ENCODE results near the gene CDON.

The CDON gene

DNA sequence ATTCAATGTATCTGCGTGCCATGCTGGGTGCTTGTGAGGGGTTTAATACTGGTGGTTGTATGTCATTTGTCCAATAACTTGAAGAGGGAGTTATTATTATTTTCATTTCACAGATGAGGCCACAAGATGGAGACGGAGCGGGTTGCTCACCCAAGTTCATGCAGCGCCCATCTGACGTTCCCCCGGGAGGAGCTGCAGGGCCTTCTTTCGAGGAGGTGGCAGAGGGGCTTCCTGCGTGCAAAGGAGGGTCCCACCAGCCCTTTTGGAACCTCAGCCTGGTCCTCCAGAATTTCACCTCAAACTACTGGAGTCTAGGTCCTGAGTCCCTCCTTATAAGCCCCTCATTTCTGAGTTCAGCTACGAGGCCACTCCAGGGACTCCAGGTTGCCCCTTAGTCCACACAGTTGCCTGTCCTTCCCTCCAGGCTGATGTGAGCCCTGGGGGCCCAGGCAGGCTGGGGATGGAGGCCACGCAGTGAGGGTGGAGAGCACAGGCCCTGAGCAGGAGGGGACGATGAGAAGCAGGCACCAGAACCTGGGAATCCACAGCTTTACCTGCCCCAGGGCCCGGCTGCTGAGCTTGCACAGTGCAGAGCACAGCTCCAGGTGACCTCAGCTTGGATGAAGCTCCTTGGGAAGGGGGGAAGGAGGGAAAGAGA, 119.8 kb downstream of the CDON start:
- Mint-ChIP-seq H3K36me3 (no peaks in the 10 kb centered on the region), H3K9me3 (no peaks in the 10 kb centered on the region), H3K27ac (no peak overlapping the region), H3K27me3 (no peaks in the 10 kb centered on the region), H3K4me1 (peaks cover 17% of the 10 kb centered on the region), H3K4me3 (no peak overlapping the region)

DNA sequence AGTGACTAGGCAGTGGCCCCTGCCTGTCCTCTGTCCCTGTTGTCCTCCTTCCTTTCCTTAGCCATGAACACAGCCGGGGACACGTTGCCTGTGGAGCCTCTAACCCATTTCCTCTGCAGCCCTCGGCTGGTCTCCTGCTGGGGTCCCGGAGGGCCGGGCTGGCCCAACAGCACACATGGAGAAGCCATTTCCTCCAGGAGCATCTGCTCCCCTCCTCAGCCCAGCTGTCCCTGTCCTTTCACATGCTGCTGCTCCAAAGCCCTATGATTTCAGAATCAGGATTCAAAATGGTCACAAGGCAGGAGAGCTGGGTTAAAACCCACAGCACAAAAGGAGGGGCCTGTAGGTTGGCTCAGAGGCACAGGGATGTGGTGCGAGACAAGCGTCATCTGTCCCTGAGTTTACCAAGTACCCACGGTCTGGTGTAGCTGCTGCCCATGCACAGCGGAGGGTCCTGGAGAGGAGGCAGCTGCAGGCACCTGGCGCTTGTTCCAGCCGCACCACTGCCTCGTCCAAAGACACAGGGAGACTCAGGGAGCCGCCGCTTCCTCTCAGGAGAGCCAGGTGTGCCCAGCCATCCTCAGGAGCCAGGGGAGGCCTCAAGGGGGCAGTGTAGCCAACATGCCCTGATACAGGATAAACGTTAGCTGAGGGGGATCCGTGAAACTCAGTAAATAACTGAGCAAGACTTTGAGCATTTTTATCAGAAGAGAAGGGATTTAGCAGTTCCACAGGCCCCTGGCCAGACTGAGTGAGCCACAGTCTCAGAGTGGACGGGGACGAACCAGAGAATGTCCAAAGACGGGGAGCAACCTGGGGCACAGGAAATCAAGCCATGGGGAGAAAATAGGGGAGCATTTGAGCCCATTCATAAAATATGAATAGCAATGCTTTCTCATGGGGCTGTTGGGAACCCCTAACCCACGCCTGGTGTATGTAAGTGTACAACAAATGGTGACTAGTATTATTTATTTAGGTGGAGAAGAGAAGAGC, 120.8 kb downstream of the CDON start:
- no peak overlapping the region for H3K27ac Mint-ChIP-seq
- no peaks in the 10 kb centered on the region for H3K9me3 Mint-ChIP-seq
- H3K27me3 Mint-ChIP-seq, result no peaks in the 10 kb centered on the region
- peaks cover 17% of the 10 kb centered on the region for H3K4me1 Mint-ChIP-seq
- H3K36me3 Mint-ChIP-seq, result no peaks in the 10 kb centered on the region
- H3K4me3 Mint-ChIP-seq, result peak overlapping the region; percentile 61

DNA sequence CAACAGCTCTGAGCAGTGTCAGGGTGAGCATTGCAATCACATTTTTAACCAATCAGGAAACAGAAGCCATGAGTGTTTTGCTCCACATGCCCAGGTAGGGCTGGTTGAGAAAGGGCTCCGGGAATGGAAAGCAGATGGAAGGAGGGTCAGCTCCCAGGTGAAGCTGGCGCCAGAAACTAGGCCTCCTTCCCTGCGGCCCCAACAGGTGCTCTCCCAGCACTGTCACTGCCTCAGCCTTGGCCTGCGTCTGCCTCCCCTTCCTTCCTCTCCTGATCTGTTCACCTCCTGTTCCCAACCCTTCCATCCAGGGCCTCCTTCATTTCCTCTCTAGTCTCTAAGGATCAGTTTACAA, 121.4 kb downstream of the CDON start:
- H3K4me1 Mint-ChIP-seq, result peaks cover 17% of the 10 kb centered on the region
- no peaks in the 10 kb centered on the region for H3K36me3 Mint-ChIP-seq
- no peak overlapping the region for H3K27ac Mint-ChIP-seq
- no peaks in the 10 kb centered on the region for H3K27me3 Mint-ChIP-seq
- no peak overlapping the region for H3K4me3 Mint-ChIP-seq
- no peaks in the 10 kb centered on the region for H3K9me3 Mint-ChIP-seq

DNA sequence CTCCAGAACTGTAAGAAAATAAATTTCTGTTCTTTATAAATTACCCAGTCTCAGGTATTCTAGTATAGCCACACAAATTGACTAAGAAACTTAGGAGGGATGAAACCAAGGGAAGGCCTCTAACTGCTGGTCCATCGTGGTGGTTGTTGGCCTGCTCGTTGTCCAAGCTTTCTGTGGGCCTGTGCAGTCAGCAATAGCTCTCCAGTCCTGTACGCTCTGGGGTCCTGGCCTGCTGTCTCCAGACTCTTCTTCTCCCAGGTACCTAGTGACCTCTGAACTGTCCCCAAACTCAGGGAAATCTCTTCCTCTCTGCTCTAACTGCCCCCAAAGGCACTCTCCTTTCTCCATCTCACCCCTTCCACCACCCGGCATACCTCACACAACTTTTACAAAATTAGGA, 122.5 kb downstream of the CDON start:
- Mint-ChIP-seq H3K4me1 (peaks cover 17% of the 10 kb centered on the region), H3K27me3 (no peaks in the 10 kb centered on the region), H3K36me3 (no peaks in the 10 kb centered on the region), H3K27ac (no peak overlapping the region), H3K9me3 (no peaks in the 10 kb centered on the region), H3K4me3 (no peak overlapping the region)

DNA sequence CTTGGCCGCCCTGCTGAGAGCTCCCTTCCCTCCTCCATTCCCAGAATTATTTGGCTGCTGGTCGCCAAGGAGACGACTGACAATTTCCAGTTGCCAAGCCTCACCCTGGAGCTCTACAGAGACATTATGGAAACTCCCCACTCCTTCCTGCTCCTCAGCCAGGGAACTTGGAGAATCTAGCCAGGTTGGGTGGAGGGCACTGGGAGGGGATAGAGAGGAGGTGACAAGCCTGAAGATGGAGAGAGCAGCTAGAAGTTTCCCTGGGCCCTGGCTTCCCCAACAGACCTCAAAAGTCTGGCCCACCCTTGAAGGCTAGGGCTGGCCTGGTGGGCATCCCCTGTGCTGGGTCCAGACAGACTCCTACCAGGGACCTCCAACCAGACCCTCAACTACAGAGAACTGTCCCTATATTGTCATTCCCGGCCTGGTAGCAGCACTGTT, 123.6 kb downstream of the CDON start:
- no peaks in the 10 kb centered on the region for H3K27me3 Mint-ChIP-seq
- H3K4me1 Mint-ChIP-seq, result peaks cover 17% of the 10 kb centered on the region
- no peak overlapping the region for H3K4me3 Mint-ChIP-seq
- H3K36me3 Mint-ChIP-seq, result no peaks in the 10 kb centered on the region
- no peaks in the 10 kb centered on the region for H3K9me3 Mint-ChIP-seq
- H3K27ac Mint-ChIP-seq, result no peak overlapping the region

DNA sequence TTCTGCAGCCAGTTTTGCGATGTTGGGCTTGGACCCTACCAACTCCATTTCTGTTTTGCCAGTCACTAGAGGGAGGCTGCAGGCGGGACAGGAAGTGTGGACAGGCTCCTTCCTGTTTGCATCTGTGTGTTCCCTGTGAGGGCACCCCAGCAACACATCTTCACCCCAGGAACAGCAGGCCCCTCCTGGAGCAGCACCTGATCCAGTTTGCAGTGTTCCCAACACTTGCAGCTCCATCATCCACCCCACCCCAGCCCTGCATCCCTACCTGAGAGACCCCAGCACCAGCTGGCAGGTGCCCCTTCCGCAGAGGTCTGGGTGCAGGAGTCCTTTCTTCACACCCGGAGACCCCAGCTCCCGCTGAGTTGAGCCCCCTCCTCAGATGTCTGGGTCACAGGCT, 124.2 kb downstream of the CDON start:
- H3K4me1 Mint-ChIP-seq, result peaks cover 17% of the 10 kb centered on the region
- no peaks in the 10 kb centered on the region for H3K27me3 Mint-ChIP-seq
- H3K27ac Mint-ChIP-seq, result no peak overlapping the region
- no peak overlapping the region for H3K4me3 Mint-ChIP-seq
- H3K9me3 Mint-ChIP-seq, result no peaks in the 10 kb centered on the region
- no peaks in the 10 kb centered on the region for H3K36me3 Mint-ChIP-seq

DNA sequence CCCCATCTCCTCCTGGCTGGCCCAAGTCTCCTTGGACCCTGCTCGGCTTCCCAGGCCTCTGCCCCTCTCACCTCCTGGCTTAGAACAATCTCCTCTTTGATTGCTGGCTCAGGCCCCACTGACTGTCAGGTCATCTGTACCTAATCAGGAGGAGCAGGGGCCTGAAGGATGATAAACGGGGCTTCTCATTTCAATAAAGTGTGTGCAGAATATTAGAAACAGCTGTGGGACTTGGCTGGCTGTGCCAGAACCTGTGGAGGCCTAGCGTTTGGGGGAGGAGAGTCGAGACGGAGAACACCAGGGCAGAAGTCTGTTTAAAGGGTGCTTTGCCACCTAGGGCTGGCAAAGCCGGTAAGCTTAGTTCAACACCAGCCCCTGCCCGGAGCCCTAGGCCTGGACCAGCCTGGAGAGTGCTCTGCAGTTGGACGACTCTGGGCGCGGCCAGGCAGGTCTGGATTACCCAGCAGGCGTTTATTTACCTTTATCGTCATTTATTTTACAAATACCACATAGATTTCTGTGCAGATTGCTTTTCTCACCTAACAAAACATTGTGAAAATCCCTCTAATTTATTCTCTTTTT, 127.0 kb downstream of the CDON start:
- H3K27me3 Mint-ChIP-seq, result no peaks in the 10 kb centered on the region
- H3K27ac Mint-ChIP-seq, result no peak overlapping the region
- H3K4me1 Mint-ChIP-seq, result peaks cover 9% of the 10 kb centered on the region
- H3K4me3 Mint-ChIP-seq, result no peak overlapping the region
- H3K36me3 Mint-ChIP-seq, result no peaks in the 10 kb centered on the region
- no peaks in the 10 kb centered on the region for H3K9me3 Mint-ChIP-seq

DNA sequence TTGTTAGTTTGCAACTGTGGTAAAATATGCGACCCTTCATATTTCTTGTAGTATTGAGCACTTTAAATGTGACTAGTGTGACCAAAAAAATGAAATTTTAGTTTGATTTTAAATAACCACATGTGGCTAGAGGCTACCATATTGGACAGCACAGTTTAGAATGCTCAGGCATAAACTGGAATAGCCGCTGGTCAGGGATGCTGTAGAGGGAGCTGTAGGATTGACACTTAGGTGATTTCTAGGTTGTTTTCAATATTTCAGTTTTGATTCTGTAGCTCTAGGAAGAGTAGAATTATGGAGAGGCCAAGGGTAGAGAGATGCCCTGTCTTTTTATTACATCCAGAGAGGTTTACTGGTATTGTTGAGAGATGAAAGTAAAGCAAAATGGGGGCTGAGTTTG, 127.6 kb downstream of the CDON start:
- Mint-ChIP-seq H3K4me3 (no peak overlapping the region), H3K27ac (no peak overlapping the region), H3K27me3 (no peaks in the 10 kb centered on the region), H3K4me1 (peaks cover 9% of the 10 kb centered on the region), H3K36me3 (no peaks in the 10 kb centered on the region), H3K9me3 (no peaks in the 10 kb centered on the region)

DNA sequence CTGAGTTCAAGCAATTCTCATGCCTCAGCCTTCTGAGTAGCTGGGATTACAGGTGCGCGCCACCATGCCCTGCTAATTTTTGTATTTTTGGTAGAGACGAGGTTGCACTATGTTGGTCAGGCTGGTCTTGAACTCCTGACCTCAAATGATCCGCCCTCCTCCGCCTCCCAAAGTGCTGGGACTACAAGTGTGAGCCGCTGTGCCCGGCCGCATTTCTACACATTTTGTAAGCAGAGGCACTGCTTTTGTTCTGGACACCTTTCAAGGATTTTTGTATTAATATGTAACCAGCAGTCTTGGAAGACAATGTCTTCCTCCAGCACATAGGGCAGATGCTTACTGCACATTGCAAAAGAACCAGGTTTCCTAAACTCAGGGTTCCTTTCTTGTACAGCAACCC, 128.2 kb downstream of the CDON start:
- Mint-ChIP-seq H3K9me3 (no peaks in the 10 kb centered on the region), H3K36me3 (no peaks in the 10 kb centered on the region), H3K4me3 (no peak overlapping the region), H3K27ac (no peak overlapping the region), H3K4me1 (peaks cover 9% of the 10 kb centered on the region), H3K27me3 (no peaks in the 10 kb centered on the region)

DNA sequence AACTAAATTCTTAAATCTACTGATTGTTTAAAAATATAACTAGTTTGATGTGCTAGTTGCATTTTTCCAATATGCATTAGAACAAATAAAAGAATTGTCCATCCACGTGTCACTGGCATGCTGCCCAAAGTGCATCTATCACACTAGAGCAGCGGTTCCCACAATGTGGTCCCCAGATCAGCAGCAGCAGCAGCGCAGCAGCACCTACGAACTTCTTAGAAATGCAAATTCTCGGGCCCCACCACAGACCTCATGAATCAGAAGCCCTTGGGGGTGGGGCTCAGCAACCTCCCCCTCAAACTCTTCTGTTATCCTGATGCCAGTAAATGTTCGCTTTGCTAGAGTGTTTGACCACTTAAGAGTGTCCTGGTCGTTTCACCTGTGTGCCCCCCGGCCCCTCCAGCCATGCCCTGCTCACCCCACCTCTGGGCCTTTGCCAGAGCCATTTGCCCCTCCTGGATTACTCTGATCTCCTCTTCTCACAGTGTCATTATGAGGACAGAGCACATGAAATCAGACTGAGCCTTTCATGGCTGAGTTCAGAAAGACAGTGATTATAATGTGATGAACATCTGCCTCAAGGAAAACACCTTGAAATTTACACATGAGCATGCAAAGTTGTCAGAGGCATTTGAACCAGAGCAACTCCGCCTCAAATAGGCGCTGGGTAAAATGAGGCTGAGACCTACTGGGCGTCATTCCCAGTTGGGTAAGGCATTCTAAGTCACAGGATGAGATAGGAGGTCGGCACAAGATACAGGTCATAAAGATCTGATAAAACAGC, 129.4 kb downstream of the CDON start:
- Mint-ChIP-seq H3K27ac (no peak overlapping the region), H3K4me1 (peaks cover 2% of the 10 kb centered on the region), H3K27me3 (peaks cover 3% of the 10 kb centered on the region), H3K36me3 (no peaks in the 10 kb centered on the region), H3K4me3 (no peak overlapping the region), H3K9me3 (no peaks in the 10 kb centered on the region)

DNA sequence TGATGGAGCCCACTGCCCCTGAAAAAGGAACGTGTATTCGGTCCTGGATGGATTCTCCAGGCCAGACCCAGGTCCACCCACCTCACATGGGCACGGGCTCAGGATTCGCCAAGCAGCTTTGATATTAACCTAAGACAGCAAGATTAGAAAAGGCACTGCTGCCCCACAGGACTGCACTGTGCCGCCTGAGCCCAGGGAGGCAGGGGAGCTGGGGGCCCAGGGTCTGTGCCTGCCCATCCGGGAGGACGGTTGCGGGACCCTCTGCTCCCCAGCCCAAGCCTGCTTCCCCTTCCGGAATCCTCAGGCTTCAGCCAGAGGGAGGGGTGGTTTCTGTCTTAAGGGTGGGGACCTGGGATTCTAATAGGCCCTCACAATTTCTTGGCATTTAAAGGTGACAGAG, 130.4 kb downstream of the CDON start:
- no peaks in the 10 kb centered on the region for H3K4me1 Mint-ChIP-seq
- H3K9me3 Mint-ChIP-seq, result no peaks in the 10 kb centered on the region
- H3K27ac Mint-ChIP-seq, result no peak overlapping the region
- H3K36me3 Mint-ChIP-seq, result no peaks in the 10 kb centered on the region
- H3K4me3 Mint-ChIP-seq, result no peak overlapping the region
- H3K27me3 Mint-ChIP-seq, result peaks cover 3% of the 10 kb centered on the region

DNA sequence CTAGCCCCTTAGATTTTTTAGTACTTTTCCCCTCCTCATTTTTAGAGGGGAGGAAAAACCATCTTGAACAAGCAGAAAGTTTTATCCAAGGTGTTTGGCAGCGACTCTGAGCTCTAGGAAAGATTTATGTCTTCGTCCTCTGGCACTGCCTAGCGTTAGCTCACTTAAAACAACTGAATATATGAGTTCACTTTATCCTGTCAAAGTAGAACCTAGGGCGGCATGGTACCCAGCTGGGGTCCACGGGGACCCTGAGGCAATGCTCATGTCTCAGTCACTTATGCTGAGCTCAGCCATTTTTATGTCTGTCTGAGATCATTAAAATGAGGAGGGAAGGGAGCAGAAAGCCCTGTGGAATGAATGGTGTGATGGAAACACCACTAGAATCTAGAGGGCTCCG, 131.0 kb downstream of the CDON start:
- Mint-ChIP-seq H3K4me3 (no peak overlapping the region), H3K9me3 (no peaks in the 10 kb centered on the region), H3K27ac (no peak overlapping the region), H3K36me3 (no peaks in the 10 kb centered on the region), H3K4me1 (no peaks in the 10 kb centered on the region), H3K27me3 (peaks cover 5% of the 10 kb centered on the region)

DNA sequence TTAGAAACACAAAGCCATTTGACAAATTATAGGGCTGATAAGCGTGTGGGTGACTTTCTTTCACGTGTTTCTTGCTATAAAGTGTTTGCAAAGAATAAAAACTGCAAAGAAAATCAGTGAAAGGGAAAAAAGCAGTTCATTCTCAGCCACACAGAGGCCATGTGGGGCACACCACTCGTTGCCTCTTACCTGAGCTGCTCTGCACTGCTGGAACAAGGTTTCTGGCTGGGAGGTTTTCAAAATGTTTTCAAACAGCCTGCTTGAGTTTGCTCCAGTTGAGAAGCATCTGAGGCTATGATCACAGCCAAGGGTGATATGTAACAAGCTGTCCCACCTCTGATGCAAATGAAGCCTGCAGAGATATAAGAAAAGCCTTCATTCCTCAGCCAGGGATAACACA, 131.6 kb downstream of the CDON start:
- Mint-ChIP-seq H3K4me1 (no peaks in the 10 kb centered on the region), H3K9me3 (no peaks in the 10 kb centered on the region), H3K36me3 (no peaks in the 10 kb centered on the region), H3K27me3 (peaks cover 5% of the 10 kb centered on the region), H3K27ac (no peak overlapping the region), H3K4me3 (no peak overlapping the region)

DNA sequence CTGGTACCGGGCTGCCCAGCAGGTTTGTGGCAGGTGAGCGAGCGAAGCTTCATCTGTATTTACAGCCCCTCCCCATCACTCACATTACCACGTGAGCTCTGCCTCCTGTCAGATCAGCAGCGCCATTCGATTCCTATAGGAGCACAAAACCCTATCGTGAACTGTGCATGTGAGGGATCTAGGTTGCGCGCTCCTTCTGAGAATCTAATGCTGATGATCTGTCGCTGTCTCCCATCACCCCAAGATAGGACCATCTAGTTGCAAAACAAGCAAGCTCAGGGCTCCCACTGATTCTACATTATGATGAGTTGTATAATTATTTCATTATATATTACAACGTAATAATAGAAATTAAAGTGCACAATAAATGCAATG, 132.6 kb downstream of the CDON start:
- H3K4me3 Mint-ChIP-seq, result no peak overlapping the region
- H3K27ac Mint-ChIP-seq, result no peak overlapping the region
- peaks cover 5% of the 10 kb centered on the region for H3K27me3 Mint-ChIP-seq
- no peaks in the 10 kb centered on the region for H3K4me1 Mint-ChIP-seq
- H3K36me3 Mint-ChIP-seq, result no peaks in the 10 kb centered on the region
- no peaks in the 10 kb centered on the region for H3K9me3 Mint-ChIP-seq

DNA sequence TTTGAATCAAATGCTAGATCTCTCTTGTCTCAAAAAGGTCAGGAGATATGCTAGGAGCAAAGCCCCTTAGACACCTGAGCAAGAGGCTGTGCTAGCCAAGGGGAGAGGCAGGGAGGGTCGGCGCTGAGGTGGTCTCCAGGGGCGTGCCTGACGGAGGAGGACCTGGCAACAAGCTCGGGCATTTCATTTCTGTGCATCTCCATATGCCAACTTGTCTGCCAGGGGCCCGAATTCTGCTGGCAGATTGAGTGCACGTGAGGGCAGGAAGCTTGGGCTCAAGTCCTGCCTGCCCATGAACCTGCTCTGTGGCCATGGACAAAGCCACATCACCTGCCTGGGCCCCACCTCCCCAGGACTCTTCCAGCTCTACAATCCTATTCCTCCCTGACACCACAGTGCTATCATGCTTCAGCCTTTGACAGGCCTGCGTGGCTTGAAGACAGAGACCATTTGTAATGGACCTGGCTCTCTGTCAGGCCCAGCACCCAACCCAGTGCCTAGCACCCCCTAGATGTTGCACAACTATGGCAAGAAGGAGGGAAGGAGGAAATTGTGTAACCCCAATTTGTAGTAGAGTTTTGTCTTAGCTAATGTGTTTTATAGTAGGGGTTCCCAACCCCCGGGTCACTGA, 133.1 kb downstream of the CDON start:
- Mint-ChIP-seq H3K36me3 (no peaks in the 10 kb centered on the region), H3K4me1 (no peaks in the 10 kb centered on the region), H3K27me3 (peaks cover 5% of the 10 kb centered on the region), H3K9me3 (no peaks in the 10 kb centered on the region), H3K4me3 (no peak overlapping the region), H3K27ac (no peak overlapping the region)

Measured in activated naive CD4-positive, alpha-beta T cell treated with anti-CD3 and anti-CD28 coated beads, Interleukin-2, amount 50 U/mL, for 24 hours (primary cell).